Measurements from ENCODE around the gene CAPN10.

Gene CAPN10

GRCh38 chr2:240576036-240576435 is 10.5 kb upstream of the CAPN10 start:
- no peak overlapping the region for H3K4me3 ChIP-seq (ENCODE audit: control insufficient read depth, low read depth, low read length)
- no peak for DNase-seq (ENCODE audit: low read depth)
- TF ChIP-seq CTCF (IDR thresholded peaks at IDR 0.05; ENCODE audit: control insufficient read depth, insufficient read depth, low read depth, low read length, missing control alignments), result no peak

- no peak for DNase-seq (ENCODE audit: low read depth)
- TF ChIP-seq CTCF (IDR thresholded peaks at IDR 0.05; ENCODE audit: control insufficient read depth, insufficient read depth, low read depth, low read length, missing control alignments), result no peak
- H3K4me3 ChIP-seq (ENCODE audit: control insufficient read depth, low read depth, low read length), result no peak overlapping the region
These were observed 9.9 kb upstream of the CAPN10 start for GRCh38 chr2:240576436-240577205.

GRCh38 chr2:240577281-240578109 is 9.0 kb upstream of the CAPN10 start:
- no peak for DNase-seq (ENCODE audit: low read depth)
- no peak overlapping the region for H3K4me3 ChIP-seq (ENCODE audit: control insufficient read depth, low read depth, low read length)
- TF ChIP-seq CTCF (IDR thresholded peaks at IDR 0.05; ENCODE audit: control insufficient read depth, insufficient read depth, low read depth, low read length, missing control alignments), result no peak

GRCh38 chr2:240578110-240578450 is 8.5 kb upstream of the CAPN10 start:
- no peak overlapping the region for H3K4me3 ChIP-seq (ENCODE audit: control insufficient read depth, low read depth, low read length)
- no peak for DNase-seq (ENCODE audit: low read depth)
- no peak for TF ChIP-seq CTCF (IDR thresholded peaks at IDR 0.05; ENCODE audit: control insufficient read depth, insufficient read depth, low read depth, low read length, missing control alignments)

- H3K4me3 ChIP-seq (ENCODE audit: control insufficient read depth, low read depth, low read length), result no peak overlapping the region
- no peak for TF ChIP-seq CTCF (IDR thresholded peaks at IDR 0.05; ENCODE audit: control insufficient read depth, insufficient read depth, low read depth, low read length, missing control alignments)
- no peak for DNase-seq (ENCODE audit: low read depth)
These were observed 8.0 kb upstream of the CAPN10 start for GRCh38 chr2:240578488-240578887.

GRCh38 chr2:240579071-240579762 is 7.3 kb upstream of the CAPN10 start:
- DNase-seq (ENCODE audit: low read depth), result no peak

More at GRCh38 chr2:240579071-240579762, 7.3 kb upstream of the CAPN10 start:
- no peak overlapping the region for H3K4me3 ChIP-seq (ENCODE audit: control insufficient read depth, low read depth, low read length)
- no peak for TF ChIP-seq CTCF (IDR thresholded peaks at IDR 0.05; ENCODE audit: control insufficient read depth, insufficient read depth, low read depth, low read length, missing control alignments)

Measured in AG09309 (cell line).